HUES6 (cell line): ENCODE results near the gene DMAC2L.

Source experiments
- H3K27ac ChIP-seq: 2 replicates; pipeline ENCODE4 v1.7.0; 2013; ENCODE audit warnings: low read depth, mild to moderate bottlenecking, low read length, inconsistent platforms
- H3K27me3 ChIP-seq: 2 replicates; pipeline ENCODE4 v1.6.1; 2013; ENCODE audit warnings: low read length; ENCODE audit not compliant: control insufficient read depth, insufficient read depth
- H3K36me3 ChIP-seq: 2 replicates; pipeline ENCODE4 v1.6.1; 2013; ENCODE audit warnings: low read length; ENCODE audit not compliant: control insufficient read depth, insufficient read depth
- H3K4me1 ChIP-seq: 2 replicates; pipeline ENCODE4 v1.6.1; 2013; ENCODE audit warnings: low read length; ENCODE audit not compliant: control insufficient read depth, insufficient read depth
- H3K4me3 ChIP-seq: 2 replicates; pipeline ENCODE4 v1.5.1; 2013; ENCODE audit warnings: low read depth, low read length
- H3K9ac ChIP-seq: one replicate; pipeline ENCODE4 v1.6.1; 2013; ENCODE audit warnings: mild to moderate bottlenecking, low read length
- H3K9me3 ChIP-seq: 2 replicates; pipeline ENCODE4 v1.6.1; 2013; ENCODE audit warnings: low read depth, low read length; ENCODE audit not compliant: control insufficient read depth, insufficient read depth

The DMAC2L gene

GRCh38 chr14:50311972-50312733 lies at the start of gene DMAC2L, which contains the start of gene L2HGDH:
TSS of gene DMAC2L (plus strand) at chr14:50312324. CDS start at chr14:50321488, 9,164 bp downstream.
TSS of gene L2HGDH (minus strand) at chr14:50312229. CDS start at chr14:50312150, 79 bp downstream.
- Histone ChIP-seq H3K4me1 (peaks cover 5% of the 10 kb centered on the region), H3K9me3 (peaks cover 12% of the 10 kb centered on the region), H3K9ac (peak within 1 kb of the TSS; percentile 82), H3K27ac (peak within 1 kb of the TSS; percentile 80), H3K36me3 (peaks cover 7% of the 10 kb centered on the region; the same call in 1 of the 2 replicates), H3K27me3 (no peaks in the 10 kb centered on the region), H3K4me3 (peak within 1 kb of the TSS; percentile 75)

GRCh38 chr14:50262865-50263264 lies 49.3 kb upstream of the DMAC2L start:
- Histone ChIP-seq H3K27me3 (no peaks in the 10 kb centered on the region), H3K9ac (no peak overlapping the region), H3K4me1 (no peaks in the 10 kb centered on the region), H3K4me3 (no peak overlapping the region), H3K27ac (no peak overlapping the region), H3K9me3 (no peaks in the 10 kb centered on the region), H3K36me3 (peaks cover 27% of the 10 kb centered on the region)

GRCh38 chr14:50263321-50263720 lies 48.8 kb upstream of the DMAC2L start:
- Histone ChIP-seq H3K9ac (no peak overlapping the region), H3K9me3 (no peaks in the 10 kb centered on the region), H3K27me3 (no peaks in the 10 kb centered on the region), H3K4me3 (no peak overlapping the region), H3K4me1 (no peaks in the 10 kb centered on the region), H3K36me3 (peaks cover 28% of the 10 kb centered on the region), H3K27ac (no peak overlapping the region)

- H3K9me3 ChIP-seq, result no peaks in the 10 kb centered on the region
- H3K27ac ChIP-seq, result no peak overlapping the region
- no peaks in the 10 kb centered on the region for H3K27me3 ChIP-seq
- peaks cover 33% of the 10 kb centered on the region for H3K36me3 ChIP-seq
- H3K4me1 ChIP-seq, result no peaks in the 10 kb centered on the region
- no peak overlapping the region for H3K9ac ChIP-seq
- H3K4me3 ChIP-seq, result no peak overlapping the region
These were observed 47.1 kb upstream of the DMAC2L start for GRCh38 chr14:50265029-50265428.

- H3K4me3 ChIP-seq, result no peak overlapping the region
- no peaks in the 10 kb centered on the region for H3K4me1 ChIP-seq
- H3K27ac ChIP-seq, result no peak overlapping the region
- H3K9ac ChIP-seq, result no peak overlapping the region
- peaks cover 26% of the 10 kb centered on the region for H3K36me3 ChIP-seq
- no peaks in the 10 kb centered on the region for H3K27me3 ChIP-seq
- no peaks in the 10 kb centered on the region for H3K9me3 ChIP-seq
These were observed 41.2 kb upstream of the DMAC2L start for GRCh38 chr14:50270932-50271331.

- Histone ChIP-seq H3K9me3 (no peaks in the 10 kb centered on the region), H3K27ac (no peak overlapping the region), H3K4me1 (no peaks in the 10 kb centered on the region), H3K4me3 (no peak overlapping the region), H3K9ac (no peak overlapping the region), H3K27me3 (no peaks in the 10 kb centered on the region), H3K36me3 (peaks cover 29% of the 10 kb centered on the region)
These were observed 39.6 kb upstream of the DMAC2L start for GRCh38 chr14:50272498-50272897.

- Histone ChIP-seq H3K9ac (no peak overlapping the region), H3K9me3 (no peaks in the 10 kb centered on the region), H3K4me3 (no peak overlapping the region), H3K27me3 (no peaks in the 10 kb centered on the region), H3K4me1 (no peaks in the 10 kb centered on the region), H3K27ac (no peak overlapping the region), H3K36me3 (peaks cover 12% of the 10 kb centered on the region)
These were observed 26.3 kb upstream of the DMAC2L start for GRCh38 chr14:50285861-50286260.

- Histone ChIP-seq H3K9ac (no peak overlapping the region), H3K9me3 (no peaks in the 10 kb centered on the region), H3K27me3 (no peaks in the 10 kb centered on the region), H3K4me3 (no peak overlapping the region), H3K36me3 (peaks cover 14% of the 10 kb centered on the region), H3K27ac (no peak overlapping the region), H3K4me1 (no peaks in the 10 kb centered on the region)
These were observed 24.0 kb upstream of the DMAC2L start for GRCh38 chr14:50288146-50288545.

GRCh38 chr14:50290306-50290705 lies 21.8 kb upstream of the DMAC2L start:
- peaks cover 21% of the 10 kb centered on the region for H3K36me3 ChIP-seq
- no peak overlapping the region for H3K9ac ChIP-seq
- H3K4me3 ChIP-seq, result no peak overlapping the region
- no peaks in the 10 kb centered on the region for H3K27me3 ChIP-seq
- H3K9me3 ChIP-seq, result no peaks in the 10 kb centered on the region
- no peak overlapping the region for H3K27ac ChIP-seq
- H3K4me1 ChIP-seq, result no peaks in the 10 kb centered on the region

- 0 out of 2 replicates have a peak overlapping the region, but pooled peaks have one; percentile 46 for H3K27ac ChIP-seq
- H3K9ac ChIP-seq, result no peak overlapping the region
- no peaks in the 10 kb centered on the region for H3K27me3 ChIP-seq
- H3K36me3 ChIP-seq, result peaks cover 29% of the 10 kb centered on the region
- H3K4me3 ChIP-seq, result no peak overlapping the region
- peaks cover 7% of the 10 kb centered on the region; the same call in 1 of the 2 replicates for H3K9me3 ChIP-seq
- H3K4me1 ChIP-seq, result no peaks in the 10 kb centered on the region
These were observed 12.5 kb upstream of the DMAC2L start for GRCh38 chr14:50299585-50299984.

- Histone ChIP-seq H3K27me3 (no peaks in the 10 kb centered on the region), H3K27ac (no peak overlapping the region), H3K9me3 (peaks cover 7% of the 10 kb centered on the region; the same call in 1 of the 2 replicates), H3K4me1 (no peaks in the 10 kb centered on the region), H3K9ac (no peak overlapping the region), H3K36me3 (peaks cover 29% of the 10 kb centered on the region), H3K4me3 (no peak overlapping the region)
These were observed 10.2 kb upstream of the DMAC2L start for GRCh38 chr14:50301914-50302313.
